Spinal cord (tissue), 10 donors: Measurements from ENCODE around the gene CSNK1G1. TPM values are rescaled to one million over a fixed set of nuclear protein-coding genes. Genes with fewer than 3 reads are reported as not detected.
"Not testable (repeated sequence)": the region's sequence is repeated elsewhere in the genome, so short reads cannot be mapped to it uniquely, and the experiment has no call there.

Source experiments
- DNase-seq, 6 donors: peaks; one replicate each; pipeline versions ENCODE4 v3.0.0 to v3.0.0-alpha.2; 2013 to 2015; ENCODE audit warnings: low spot score in 6 of 6, low read depth in 4 of 6
- H3K27ac ChIP-seq: one replicate; pipeline ENCODE4 v1.5.1; 2013; ENCODE audit warnings: low read depth, low read length, control low read depth
- H3K27me3 ChIP-seq: one replicate; pipeline ENCODE4 v1.6.1; 2013; ENCODE audit warnings: low read length; ENCODE audit not compliant: control insufficient read depth, insufficient read depth
- H3K36me3 ChIP-seq: one replicate; pipeline ENCODE4 v1.6.1; 2013; ENCODE audit warnings: low read length; ENCODE audit not compliant: control insufficient read depth, insufficient read depth
- H3K4me1 ChIP-seq: one replicate; pipeline ENCODE4 v1.6.1; 2013; ENCODE audit warnings: low read length; ENCODE audit not compliant: control insufficient read depth, insufficient read depth
- H3K4me3 ChIP-seq: one replicate; pipeline ENCODE4 v1.5.1; 2013; ENCODE audit warnings: low read depth, low read length, control low read depth
- H3K9me3 ChIP-seq: one replicate; pipeline ENCODE4 v1.6.1; 2013; ENCODE audit warnings: low read length; ENCODE audit not compliant: control insufficient read depth, insufficient read depth
- WGBS: methylation state at CpG from one replicate; pipeline ENCODE4 v1.1.5; 2013; ENCODE audit warnings: missing lambda C conversion rate; ENCODE audit not compliant: insufficient coverage; 5-methylcytosine and 5-hydroxymethylcytosine counted together
- polyA plus RNA-seq, 2 donors: library from polyadenylated mRNA; unstranded; fragments of 120-200 nt; gene quantifications; one replicate each; pipeline ENCODE4 v1.2.1, GENCODE V29; 2013; ENCODE audit not compliant: insufficient read length in 2 of 2
- small RNA-seq: library from RNA; depleted of rRNA; stranded (forward); fragments of <200 nt; gene quantifications from one replicate; pipeline ENCODE3, GENCODE V24; 2014; ENCODE audit warnings: low replicate concordance
- total RNA-seq, 2 donors: library from RNA; depleted of rRNA in 1 of 2; stranded (reverse); fragments of 120-200 nt in 1 of 2; fragments of >200 nt in 1 of 2; gene quantifications; one replicate each; pipeline versions ENCODE4 v1.2.3 to v1.2.4, GENCODE V29; 2013 to 2014
- donor health status: healthy.

The CSNK1G1 gene
- total and polyA plus RNA-seq, 4 donors: 12.4 to 33.1 (median 19.4) TPM

GRCh38 chr15:64121614-64122013 lies 234.4 kb downstream of the CSNK1G1 start:
- WGBS: no CpG with 5 or more reads among the region's 4 CpGs

GRCh38 chr15:64120322-64120721 lies 235.7 kb downstream of the CSNK1G1 start:
- not testable (repeated sequence) for H3K27ac ChIP-seq, H3K27me3 ChIP-seq, DNase-seq, H3K4me3 ChIP-seq, H3K9me3 ChIP-seq
- Histone ChIP-seq H3K4me1 (peaks cover 11% of the 10 kb centered on the region), H3K36me3 (peaks cover 41% of the 10 kb centered on the region)
- WGBS: 100% methylated on average over 2 of the region's 2 CpGs

More at GRCh38 chr15:64121614-64122013, 234.4 kb downstream of the CSNK1G1 start:
- Histone ChIP-seq H3K4me3 (no peak overlapping the region), H3K27me3 (no peaks in the 10 kb centered on the region), H3K4me1 (peaks cover 11% of the 10 kb centered on the region), H3K9me3 (no peaks in the 10 kb centered on the region), H3K36me3 (peaks cover 43% of the 10 kb centered on the region), H3K27ac (no peak overlapping the region)
- no peak for DNase-seq

GRCh38 chr15:64117759-64118487 lies 238.1 kb downstream of the CSNK1G1 start:
- Histone ChIP-seq H3K36me3 (peaks cover 43% of the 10 kb centered on the region), H3K27me3 (no peaks in the 10 kb centered on the region), H3K27ac (no peak overlapping the region), H3K4me3 (no peak overlapping the region), H3K4me1 (peaks cover 8% of the 10 kb centered on the region), H3K9me3 (no peaks in the 10 kb centered on the region)
- WGBS: 95% methylated on average over 2 of the region's 5 CpGs
- DNase-seq: no peak

Small RNAs within 50 kb of the gene (small RNA-seq; reads per million reads assigned to genes)
- gene RF00554: not detected

Other genes starting within 250 kb of the CSNK1G1 start
- gene SNX22, start 204.4 kb downstream of the CSNK1G1 start, total RNA-seq: 10 to 100 TPM in 1 of 2 donors, 1 to 10 TPM in 1; 9.9 to 10.5 TPM
- gene SNX22, start 204.4 kb downstream of the CSNK1G1 start, polyA plus RNA-seq: 10 to 100 TPM; 33.0 to 35.2 TPM
- 100 to 1,000 TPM; 180 to 534 TPM for gene PPIB, start 193.2 kb downstream of the CSNK1G1 start, total RNA-seq
- 100 to 1,000 TPM; 404 to 451 TPM for gene PPIB, start 193.2 kb downstream of the CSNK1G1 start, polyA plus RNA-seq
- gene PCLAF, start 25.3 kb upstream of the CSNK1G1 start, total RNA-seq: 1 to 10 TPM; 8.0 to 9.4 TPM
- 10 to 100 TPM; 23.4 to 24.7 TPM for gene PCLAF, start 25.3 kb upstream of the CSNK1G1 start, polyA plus RNA-seq
- gene TRIP4, start 31.7 kb upstream of the CSNK1G1 start, total RNA-seq: 10 to 100 TPM; 15.3 to 17.6 TPM
- 10 to 100 TPM; 28.3 to 28.4 TPM for gene TRIP4, start 31.7 kb upstream of the CSNK1G1 start, polyA plus RNA-seq
- 10 to 100 TPM; 20.9 to 28.3 TPM for gene ZNF609, start 104.4 kb upstream of the CSNK1G1 start, total RNA-seq
- 10 to 100 TPM; 33.0 to 34.5 TPM for gene ZNF609, start 104.4 kb upstream of the CSNK1G1 start, polyA plus RNA-seq